Mucosa of descending colon (tissue), 3 donors: ENCODE measurements around the gene VASP. TPM values are rescaled to one million over a fixed set of nuclear protein-coding genes. Genes with fewer than 3 reads are reported as not detected.

ENCODE experiments used
- ATAC-seq: fragments of 200-7000 bp; cut with Tn5 transposase; one replicate; pipeline ENCODE4 v1.9.1; 2020; ENCODE audit warnings: mild to moderate bottlenecking, moderate library complexity
- DNase-seq, 3 donors: peaks; one replicate each; pipeline ENCODE4 v3.0.0-alpha.2; 2020
- H3K36me3 ChIP-seq: fragments of 200-600 bp; one replicate; pipeline ENCODE4 v1.8.0; 2021; ENCODE audit warnings: low read depth, mild to moderate bottlenecking
- H3K4me1 ChIP-seq: fragments of 200-600 bp; one replicate; pipeline ENCODE4 v1.8.0; 2021; ENCODE audit warnings: low read depth, mild to moderate bottlenecking
- H3K4me3 ChIP-seq: fragments of 200-600 bp; one replicate; pipeline ENCODE4 v1.8.0; 2021; ENCODE audit warnings: mild to moderate bottlenecking
- H3K9me3 ChIP-seq: fragments of 200-600 bp; one replicate; pipeline ENCODE4 v1.8.0; 2021; ENCODE audit warnings: mild to moderate bottlenecking
- intact Hi-C, 2 donors: fragments of 100-400 bp; cut with DNase I in 1 of 2; cut with micrococcal nuclease in 1 of 2; formaldehyde crosslinking; loops; one replicate each; pipeline versions ENCODE4 v1.11.0 to v1.11.1; 2022; cut with DNase I, micrococcal nuclease
- total RNA-seq, 3 donors: library from RNA; stranded (reverse); fragmentation: NEBNext Ultra II Directional in 2 of 3; extraction: Animal tissue kit (Norgen Biotek cat#: 25700) in 2 of 3; gene quantifications; one replicate each; pipeline versions ENCODE4 v1.2.1 to v1.2.4, GENCODE V29; 2021 to 2023
- TF ChIP-seq, protein P1 (sequence below): fragments of 200-600 bp; IDR thresholded peaks from one replicate; pipeline ENCODE4 v1.8.0; 2022; ENCODE audit warnings: antibody characterized with exemption, mild to moderate bottlenecking
- donor health status: DM: no; HTN: no; CAD: no; lungs with moderate emphysema.
- donor health status: DM: no; HTN: no; CAD: no.
- donor health status: DM: no; HTN: yes; CAD: no.

VASP gene
- total RNA-seq, 3 donors from 2014 or later = 190 to 252 (median 235) TPM

DNA sequence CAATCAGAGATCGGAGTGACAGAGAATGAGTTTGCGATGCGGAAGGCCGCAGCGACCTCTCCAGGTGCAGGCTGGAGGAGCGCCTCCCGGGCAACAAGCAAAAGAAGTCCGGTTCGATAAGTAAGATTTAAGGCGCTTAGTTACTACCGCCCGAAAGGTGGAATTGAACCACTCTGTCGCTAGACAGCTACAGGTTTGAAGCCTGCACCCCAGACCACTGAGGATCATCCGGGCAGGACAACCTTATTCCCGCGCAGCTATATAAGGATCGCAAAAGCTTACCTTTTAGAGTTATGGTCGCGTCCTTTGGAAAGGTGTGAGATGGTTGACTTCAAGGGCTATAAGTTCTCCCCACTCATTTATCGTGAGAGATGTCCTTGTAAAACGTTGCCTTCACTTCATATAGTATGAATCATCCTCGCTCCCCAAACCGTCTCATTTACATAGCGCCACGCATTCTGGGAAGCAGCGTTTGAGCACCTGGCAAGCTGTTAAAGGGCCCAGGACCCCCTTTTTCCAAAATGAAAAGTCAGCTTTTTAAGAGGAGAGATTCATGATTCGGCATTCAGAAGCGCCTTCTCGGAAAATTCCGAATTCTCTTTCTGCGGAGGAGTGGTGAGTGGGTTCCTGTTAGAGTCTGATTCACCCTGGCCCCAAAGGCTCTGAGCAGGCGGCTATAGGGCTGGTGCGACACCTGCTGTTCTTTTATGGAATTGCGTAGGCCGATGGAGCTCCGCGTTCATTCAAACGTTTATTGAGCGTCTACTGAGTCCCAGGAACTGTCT lies 28.6 kb upstream of the VASP start:
- peak; percentile 86 to 89 (median 89) for DNase-seq
- H3K9me3 ChIP-seq = no peaks in the 10 kb centered on the region
- no peak overlapping the region for H3K4me3 ChIP-seq
- intact Hi-C loops = loop anchor here (2.0 kb wide), 1 partner anchor 40 kb away; no protein-coding TSS in a partner anchor
- peak; percentile 93 for ATAC-seq
- H3K36me3 ChIP-seq = no peaks in the 10 kb centered on the region
- TF ChIP-seq, protein P1, sequence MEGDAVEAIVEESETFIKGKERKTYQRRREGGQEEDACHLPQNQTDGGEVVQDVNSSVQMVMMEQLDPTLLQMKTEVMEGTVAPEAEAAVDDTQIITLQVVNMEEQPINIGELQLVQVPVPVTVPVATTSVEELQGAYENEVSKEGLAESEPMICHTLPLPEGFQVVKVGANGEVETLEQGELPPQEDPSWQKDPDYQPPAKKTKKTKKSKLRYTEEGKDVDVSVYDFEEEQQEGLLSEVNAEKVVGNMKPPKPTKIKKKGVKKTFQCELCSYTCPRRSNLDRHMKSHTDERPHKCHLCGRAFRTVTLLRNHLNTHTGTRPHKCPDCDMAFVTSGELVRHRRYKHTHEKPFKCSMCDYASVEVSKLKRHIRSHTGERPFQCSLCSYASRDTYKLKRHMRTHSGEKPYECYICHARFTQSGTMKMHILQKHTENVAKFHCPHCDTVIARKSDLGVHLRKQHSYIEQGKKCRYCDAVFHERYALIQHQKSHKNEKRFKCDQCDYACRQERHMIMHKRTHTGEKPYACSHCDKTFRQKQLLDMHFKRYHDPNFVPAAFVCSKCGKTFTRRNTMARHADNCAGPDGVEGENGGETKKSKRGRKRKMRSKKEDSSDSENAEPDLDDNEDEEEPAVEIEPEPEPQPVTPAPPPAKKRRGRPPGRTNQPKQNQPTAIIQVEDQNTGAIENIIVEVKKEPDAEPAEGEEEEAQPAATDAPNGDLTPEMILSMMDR = peak; percentile 95
- no peaks in the 10 kb centered on the region for H3K4me1 ChIP-seq

DNA sequence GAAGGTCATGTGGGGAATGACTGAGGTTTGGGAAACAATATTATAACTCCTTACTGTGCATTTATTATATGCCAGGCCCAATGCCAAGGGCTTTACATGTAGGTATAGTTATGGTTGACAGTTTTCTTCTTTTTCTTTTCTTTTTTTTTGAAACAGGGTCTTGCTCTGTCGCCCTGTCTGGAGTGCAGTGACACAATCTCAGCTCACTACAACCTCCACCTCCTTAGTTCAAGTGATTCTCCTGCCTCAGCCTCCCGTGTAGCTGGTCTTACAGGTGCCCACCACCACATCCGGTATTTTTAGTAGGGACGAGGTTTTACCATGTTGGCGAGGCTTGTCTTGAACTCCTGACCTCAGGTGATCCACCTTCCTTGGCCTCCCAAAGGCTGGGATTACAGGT lies 24.2 kb upstream of the VASP start:
- TF ChIP-seq, protein P1 = no peak
- ATAC-seq (no peak), DNase-seq (no peak)
- Histone ChIP-seq H3K4me1 (peaks cover 8% of the 10 kb centered on the region), H3K9me3 (no peaks in the 10 kb centered on the region), H3K4me3 (no peak overlapping the region), H3K36me3 (no peaks in the 10 kb centered on the region)
- intact Hi-C loops = no loop called here

GRCh38 chr19:45484273-45484945 lies 22.9 kb upstream of the VASP start:
- DNase-seq (no peak), ATAC-seq (no peak)
- TF ChIP-seq, protein P1 = no peak
- Histone ChIP-seq H3K4me1 (peaks cover 8% of the 10 kb centered on the region), H3K9me3 (no peaks in the 10 kb centered on the region), H3K36me3 (no peaks in the 10 kb centered on the region), H3K4me3 (no peak overlapping the region)
- intact Hi-C loops = no loop called here

DNA sequence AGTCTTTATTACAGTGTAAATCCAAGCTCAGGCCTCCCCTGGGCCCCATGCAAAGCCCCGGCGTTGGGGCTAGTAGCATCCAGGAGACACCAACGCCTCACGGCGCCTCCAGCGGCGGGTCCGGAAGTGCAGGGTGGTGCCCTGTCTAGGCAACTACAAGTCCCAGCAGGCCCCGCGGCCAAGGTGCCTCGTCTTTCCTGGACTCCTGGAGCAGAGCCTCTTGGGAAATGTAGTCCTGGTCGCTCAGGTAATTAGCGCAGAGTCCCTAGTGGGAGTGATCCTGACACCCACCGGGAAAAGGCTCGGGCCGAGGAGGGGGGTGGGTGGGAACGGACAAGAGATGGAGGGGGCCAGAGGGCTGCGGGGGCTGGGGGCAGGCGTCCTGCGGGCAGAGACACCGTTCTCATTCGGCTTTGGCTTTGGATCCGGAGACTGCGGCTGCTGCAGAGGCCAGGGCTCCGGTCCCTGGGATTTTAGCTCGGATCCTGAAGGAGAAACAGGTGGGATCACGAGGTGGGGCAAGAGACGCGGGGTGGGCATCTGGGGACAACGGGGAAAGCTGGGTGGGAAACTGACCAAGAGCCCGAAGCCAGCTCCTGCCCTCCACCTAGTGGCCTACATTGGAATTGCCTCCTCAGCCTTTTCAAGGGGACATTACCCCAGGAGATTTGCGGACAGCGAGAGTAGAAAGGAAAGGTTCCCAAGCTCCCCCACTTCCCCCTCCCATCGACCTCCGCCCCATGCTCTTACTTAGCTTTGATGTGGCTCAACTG lies 21.8 kb upstream of the VASP start:
- Histone ChIP-seq H3K9me3 (no peaks in the 10 kb centered on the region), H3K4me1 (peaks cover 8% of the 10 kb centered on the region), H3K4me3 (peak overlapping the region; percentile 24), H3K36me3 (no peaks in the 10 kb centered on the region)
- peak; percentile 98 to 100 (median 99) for DNase-seq
- TF ChIP-seq, protein P1 = peak; percentile 85
- ATAC-seq = peak; percentile 100
- intact Hi-C loops = no loop called here

GRCh38 chr19:45488708-45489107 lies 18.6 kb upstream of the VASP start:
- ATAC-seq (no peak), DNase-seq (peak in 1 of 3 donors; percentile 41)
- Histone ChIP-seq H3K4me3 (no peak overlapping the region), H3K4me1 (peaks cover 15% of the 10 kb centered on the region), H3K36me3 (no peaks in the 10 kb centered on the region), H3K9me3 (no peaks in the 10 kb centered on the region)
- TF ChIP-seq, protein P1 = no peak
- intact Hi-C loops = no loop called here
